ENCODE data around the gene CCDC117. TPM values are rescaled to one million over a fixed set of nuclear protein-coding genes. Genes with fewer than 3 reads are reported as not detected.

The CCDC117 gene
- total RNA-seq, 1 donor from 2014 or later: 33.2 TPM

DNA sequence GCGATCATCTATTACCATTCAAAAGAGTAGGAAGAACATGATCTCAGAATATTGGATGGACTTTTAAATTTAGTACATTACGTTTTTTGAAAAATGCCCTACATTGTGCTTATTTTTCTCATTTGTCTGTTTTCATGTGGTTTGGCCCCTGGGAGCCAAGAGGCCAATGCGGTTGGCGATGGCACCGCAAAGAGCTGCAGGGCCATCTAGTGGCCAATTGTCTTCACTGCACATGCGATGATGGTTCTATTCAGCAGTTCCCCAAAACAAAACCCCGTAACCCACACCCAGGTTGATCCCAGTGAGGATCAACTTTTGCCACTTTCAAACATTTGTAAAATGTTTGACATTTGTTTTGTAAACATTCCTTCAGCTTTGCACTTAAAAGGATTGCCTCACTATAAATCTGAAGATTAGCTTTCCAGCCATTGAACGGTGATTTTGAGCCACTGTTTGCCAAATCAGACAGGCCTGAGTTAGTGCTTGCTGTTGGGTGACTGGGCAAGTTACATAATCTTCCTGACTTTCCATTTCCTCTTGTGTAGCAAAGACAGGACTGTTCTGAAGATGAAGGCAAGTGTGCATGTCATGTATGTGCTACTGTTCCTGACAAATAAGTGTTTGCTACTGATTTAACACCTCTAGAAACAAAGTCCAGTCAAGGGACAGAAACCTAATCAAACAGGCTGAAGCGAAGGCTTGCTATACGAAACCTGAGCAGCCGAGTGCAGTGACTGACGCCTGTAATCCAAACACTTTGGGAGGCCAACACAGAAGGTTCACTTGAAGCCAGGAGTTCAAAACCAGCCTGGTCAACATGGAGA is 57.1 kb downstream of the CCDC117 start:
- DNase-seq (ENCODE audit: low spot score): peak; percentile 71

DNA sequence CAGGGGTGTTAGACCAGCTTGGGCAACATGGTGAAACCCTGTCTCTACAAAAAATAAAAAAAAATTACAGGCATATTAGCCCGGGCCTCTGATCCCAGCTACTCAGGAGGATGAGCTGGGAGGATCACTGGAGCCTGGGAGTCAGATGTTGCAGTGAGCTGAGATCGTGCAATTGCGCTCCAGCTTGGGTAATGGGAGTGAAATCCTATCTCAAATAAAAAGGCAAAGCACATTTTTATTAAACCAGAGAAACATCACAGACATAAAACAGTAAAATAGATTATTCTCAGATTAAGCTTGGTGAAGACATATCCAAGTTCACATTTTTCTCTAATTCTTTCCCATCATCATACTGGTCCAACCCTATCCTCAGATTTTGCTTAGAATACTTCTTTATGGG is 57.9 kb downstream of the CCDC117 start:
- DNase-seq (ENCODE audit: low spot score): peak; percentile 93

DNA sequence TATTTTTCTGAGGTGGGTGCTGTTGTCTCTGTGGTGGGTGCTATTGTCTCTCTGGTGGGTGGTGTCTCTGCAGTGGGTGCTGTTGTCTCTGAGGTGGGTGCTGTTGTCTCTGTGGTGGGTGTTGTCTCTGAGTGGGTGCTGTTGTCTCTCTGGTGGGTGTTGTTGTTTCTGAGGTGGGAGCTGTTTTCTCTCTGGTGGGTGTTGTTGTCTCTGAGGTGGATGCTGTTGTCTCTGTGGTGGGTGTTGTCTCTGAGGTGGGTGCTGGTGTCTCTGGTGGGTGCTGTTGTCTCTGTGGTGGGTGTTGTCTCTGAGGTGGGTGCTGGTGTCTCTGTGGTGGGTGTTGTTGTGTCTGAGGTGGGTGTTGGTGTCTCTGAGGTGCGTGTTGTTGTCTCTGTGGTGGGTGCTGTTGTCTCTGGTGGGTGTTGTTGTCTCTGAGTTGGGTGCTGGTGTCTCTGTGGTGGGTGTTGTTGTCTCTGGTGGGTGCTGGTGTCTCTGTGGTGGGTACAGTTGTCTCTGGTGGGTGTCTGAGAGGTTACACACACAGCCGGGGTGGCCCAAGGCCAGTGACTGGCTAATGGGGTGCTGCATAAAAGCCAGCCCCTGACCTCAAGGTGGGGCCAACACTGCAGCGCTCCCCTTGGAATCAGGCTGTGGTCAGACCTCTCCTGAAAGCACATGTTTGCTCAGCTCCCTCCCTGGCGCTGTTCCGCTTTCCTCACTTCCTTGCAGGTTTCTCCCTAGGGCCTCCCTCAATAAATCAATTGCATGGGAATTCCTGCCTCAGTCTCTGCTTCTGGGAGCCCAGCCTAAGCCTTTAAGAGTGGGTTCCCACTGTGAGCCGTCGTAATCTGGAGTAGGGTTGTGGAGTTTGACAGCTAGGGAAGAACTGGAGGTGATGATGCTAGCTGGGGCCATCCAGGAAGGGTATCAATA is 58.9 kb downstream of the CCDC117 start:
- no peak for DNase-seq (ENCODE audit: low spot score)

DNA sequence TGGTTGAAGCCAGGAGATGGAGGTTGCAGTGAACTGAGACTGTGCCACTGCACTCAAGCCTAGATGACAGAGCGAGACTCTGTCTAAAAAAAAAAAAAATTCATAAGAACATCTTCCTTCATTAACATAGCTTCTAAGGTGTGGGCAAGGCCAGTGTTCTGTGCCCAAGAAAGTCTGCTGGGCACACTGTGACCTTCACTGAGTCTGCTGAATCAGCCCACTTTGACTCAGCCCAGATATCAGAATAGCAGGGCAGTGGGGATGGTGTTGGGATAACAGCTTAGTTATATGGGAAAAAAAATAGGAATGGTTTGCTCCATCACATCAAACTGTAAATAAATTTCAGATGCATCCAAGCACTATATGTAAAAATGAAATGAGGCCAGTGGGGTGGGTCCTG is 60.2 kb downstream of the CCDC117 start:
- DNase-seq (ENCODE audit: low spot score): no peak

DNA sequence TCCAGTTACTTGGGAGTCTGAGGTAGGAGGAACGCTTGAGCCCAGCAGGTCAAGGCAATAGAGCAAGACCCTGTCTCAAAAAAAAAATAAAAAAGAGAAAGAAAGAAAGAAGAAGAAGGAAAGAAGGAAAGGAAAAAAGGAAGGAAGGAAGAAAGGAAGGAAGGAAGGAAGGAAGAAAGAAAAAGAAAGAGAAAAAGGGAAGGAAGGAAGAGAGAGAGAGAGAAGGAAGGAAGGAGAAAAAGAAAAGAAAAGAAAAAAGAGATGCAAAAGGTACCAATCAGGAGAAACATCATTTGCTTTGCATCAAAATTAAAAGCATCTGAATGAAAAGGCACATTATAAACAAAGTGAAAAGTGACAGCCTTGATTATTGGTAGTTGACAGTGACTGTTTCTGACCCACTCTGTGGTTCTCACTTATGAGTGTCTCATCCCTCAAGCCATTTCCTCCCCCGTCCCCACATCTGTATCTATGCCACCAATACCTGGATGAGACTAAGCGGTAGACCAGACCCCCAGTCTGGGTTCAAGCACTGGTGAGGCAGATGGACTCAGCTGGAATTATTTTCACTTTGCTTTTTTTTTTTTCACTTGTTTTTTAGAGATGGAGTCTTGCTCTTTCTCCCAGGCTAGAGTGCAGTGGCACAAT is 60.9 kb downstream of the CCDC117 start:
- no peak for DNase-seq (ENCODE audit: low spot score)

DNA sequence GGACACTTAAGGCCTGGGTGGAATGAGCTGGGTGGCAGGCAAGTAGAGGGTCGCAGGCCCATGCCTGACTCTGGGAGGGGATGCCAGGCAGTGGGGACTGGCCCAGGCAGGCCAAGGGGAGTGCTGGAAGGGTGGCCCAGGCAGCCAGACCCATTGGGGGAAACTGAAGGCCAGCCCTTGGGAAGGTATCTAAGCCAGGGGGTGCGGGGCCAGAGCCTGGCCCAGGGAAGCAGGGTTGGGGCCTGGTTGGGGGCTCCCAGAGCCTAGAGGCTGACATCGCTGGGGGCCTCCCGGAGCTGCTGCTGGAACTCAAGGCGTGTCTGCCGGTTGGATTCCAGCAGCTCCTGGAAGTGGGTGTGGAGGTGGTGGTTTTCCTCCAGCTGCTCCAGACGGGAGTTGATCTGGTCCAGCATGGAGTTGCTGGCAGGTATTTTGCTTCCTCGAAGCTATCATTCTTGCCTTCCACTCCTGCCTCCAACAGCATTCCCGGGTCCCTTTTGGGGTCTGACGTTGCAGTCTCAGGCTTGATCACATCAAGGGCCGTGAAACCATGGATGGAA is 63.2 kb downstream of the CCDC117 start:
- no peak for DNase-seq (ENCODE audit: low spot score)

DNA sequence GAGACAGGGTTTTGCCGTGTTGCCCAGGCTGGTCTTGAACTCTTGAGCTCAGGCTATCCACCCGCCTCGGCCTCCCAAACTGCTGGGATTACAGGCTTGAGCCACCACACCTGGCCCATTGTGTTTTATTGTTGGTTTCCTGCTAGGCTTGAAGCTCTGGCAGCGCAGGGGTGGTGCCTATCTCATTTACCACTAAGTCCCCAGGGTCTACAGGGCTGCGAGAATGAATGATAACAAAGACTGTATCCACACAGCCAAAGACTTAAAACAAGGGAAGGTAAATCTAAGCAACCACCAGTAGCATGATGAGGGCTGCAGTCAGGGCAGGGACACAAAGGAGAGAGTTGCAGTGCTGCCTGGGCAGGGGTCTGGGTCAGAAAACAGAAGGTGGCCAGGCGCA is 65.1 kb downstream of the CCDC117 start:
- DNase-seq (ENCODE audit: low spot score): no peak

Other genes starting within 250 kb of the CCDC117 start
- 88.8 TPM for gene TTC28, start 92.9 kb upstream of the CCDC117 start, total RNA-seq (ENCODE audit: insufficient read depth, low replicate concordance)
- 92.2 TPM for gene CHEK2, start 30.9 kb upstream of the CCDC117 start, total RNA-seq (ENCODE audit: insufficient read depth, low replicate concordance)
- 10.8 TPM for gene HSCB, start 30.7 kb upstream of the CCDC117 start, total RNA-seq (ENCODE audit: insufficient read depth, low replicate concordance)
- gene XBP1, start 27.9 kb downstream of the CCDC117 start, total RNA-seq (ENCODE audit: insufficient read depth, low replicate concordance): 264 TPM
- 7.7 TPM for gene ZNRF3, start 110.9 kb downstream of the CCDC117 start, total RNA-seq (ENCODE audit: insufficient read depth, low replicate concordance)